Fibroblast of lung (primary cell): Measurements from ENCODE around the gene BABAM2. TPM values are rescaled to one million over a fixed set of nuclear protein-coding genes. Genes with fewer than 3 reads are reported as not detected.

Experiments
- DNase-seq, 2 donors: peaks; one replicate each; pipeline versions ENCODE4 v3.0.0 to v3.0.0-alpha.2; 2010; ENCODE audit warnings: low read depth in 2 of 2
- H2AFZ ChIP-seq: 2 replicates; pipeline ENCODE4 v1.5.1; 2012; ENCODE audit warnings: low read length, control low read depth, inconsistent platforms
- H3K27ac ChIP-seq: 2 replicates; pipeline ENCODE4 v1.5.1; 2011; ENCODE audit warnings: low read length, control low read depth; ENCODE audit not compliant: insufficient read depth
- H3K27me3 ChIP-seq: 2 replicates; pipeline ENCODE4 v1.5.1; 2011; ENCODE audit warnings: mild to moderate bottlenecking, low read length; ENCODE audit not compliant: control insufficient read depth, insufficient read depth
- H3K36me3 ChIP-seq: 2 replicates; pipeline ENCODE4 v1.5.1; 2011; ENCODE audit warnings: low read length; ENCODE audit not compliant: control insufficient read depth, insufficient read depth
- H3K4me1 ChIP-seq: 2 replicates; pipeline ENCODE4 v1.5.1; 2011; ENCODE audit warnings: low read length; ENCODE audit not compliant: control insufficient read depth, insufficient read depth; ENCODE audit errors: extremely low read depth
- H3K4me2 ChIP-seq: 2 replicates; pipeline ENCODE4 v1.5.1; 2011; ENCODE audit warnings: low read length, control low read depth; ENCODE audit not compliant: insufficient read depth; ENCODE audit errors: extremely low read depth
- H3K4me3 ChIP-seq, 4 experiments: fragments of 200-600 bp in 1 of 4; sonication (generic) in 1 of 4; replicated peaks in 1 of 4; 2 replicates each; pipeline ENCODE4 v1.5.1; 2011 to 2016; ENCODE audit warnings: low read length in 4 of 4, low read depth in 3 of 4, mild to moderate bottlenecking in 3 of 4, control low read depth in 2 of 4, inconsistent platforms in 1 of 4, mixed read lengths in 1 of 4; ENCODE audit not compliant: insufficient read depth in 1 of 4; ENCODE audit errors: control extremely low read depth in 1 of 4
- H3K79me2 ChIP-seq: 2 replicates; pipeline ENCODE4 v1.5.1; 2012; ENCODE audit warnings: mild to moderate bottlenecking, low read length, inconsistent platforms; ENCODE audit not compliant: control insufficient read depth, insufficient read depth
- H3K9ac ChIP-seq: 2 replicates; pipeline ENCODE4 v1.5.1; 2011; ENCODE audit warnings: mild to moderate bottlenecking, low read length, control low read depth; ENCODE audit not compliant: insufficient read depth
- H3K9me3 ChIP-seq: 2 replicates; pipeline ENCODE4 v1.5.1; 2012; ENCODE audit warnings: low read depth, low read length; ENCODE audit not compliant: control insufficient read depth, insufficient read depth
- H4K20me1 ChIP-seq: 2 replicates; pipeline ENCODE4 v1.5.1; 2011; ENCODE audit warnings: low read length; ENCODE audit not compliant: control insufficient read depth, insufficient read depth; ENCODE audit errors: extremely low read depth
- EZH2 ChIP-seq: IDR thresholded peaks from 2 replicates; pipeline ENCODE4 v1.5.1; 2012; ENCODE audit warnings: low read length, control low read depth, mild to moderate bottlenecking; ENCODE audit errors: missing control alignments
- polyA plus RNA-seq, 2 donors: library from polyadenylated mRNA; depleted of rRNA in 1 of 2; stranded (reverse) in 1 of 2; unstranded in 1 of 2; fragments of >200 nt; gene quantifications; 2 replicates each; pipeline ENCODE4 v1.2.1, GENCODE V29; 2011 to 2012; ENCODE audit warnings: missing spikeins in 1 of 2
- total RNA-seq: library from RNA; depleted of rRNA; stranded (reverse); fragments of >200 nt; gene quantifications from 2 replicates; pipeline ENCODE4 v1.2.1, GENCODE V29; 2014
- TF ChIP-seq, protein P1 (sequence below), 2 donors: IDR thresholded peaks in 1 of 2; conservative IDR thresholded peaks in 1 of 2; 1 replicate in 1 of 2; 2 replicates in 1 of 2; pipeline ENCODE4 v1.5.1; 2011 to 2012; ENCODE audit warnings: low read length in 2 of 2, control low read depth in 1 of 2, inconsistent platforms in 1 of 2, low read depth in 1 of 2, mild to moderate bottlenecking in 1 of 2

The BABAM2 gene
- total and polyA plus RNA-seq, 2 donors (not counting 1 experiment from before 2014, with no cell fraction given) = 25.6 to 33.4 TPM

- no peaks in the 10 kb centered on the region for H3K27me3 ChIP-seq
- TF ChIP-seq, protein P1, sequence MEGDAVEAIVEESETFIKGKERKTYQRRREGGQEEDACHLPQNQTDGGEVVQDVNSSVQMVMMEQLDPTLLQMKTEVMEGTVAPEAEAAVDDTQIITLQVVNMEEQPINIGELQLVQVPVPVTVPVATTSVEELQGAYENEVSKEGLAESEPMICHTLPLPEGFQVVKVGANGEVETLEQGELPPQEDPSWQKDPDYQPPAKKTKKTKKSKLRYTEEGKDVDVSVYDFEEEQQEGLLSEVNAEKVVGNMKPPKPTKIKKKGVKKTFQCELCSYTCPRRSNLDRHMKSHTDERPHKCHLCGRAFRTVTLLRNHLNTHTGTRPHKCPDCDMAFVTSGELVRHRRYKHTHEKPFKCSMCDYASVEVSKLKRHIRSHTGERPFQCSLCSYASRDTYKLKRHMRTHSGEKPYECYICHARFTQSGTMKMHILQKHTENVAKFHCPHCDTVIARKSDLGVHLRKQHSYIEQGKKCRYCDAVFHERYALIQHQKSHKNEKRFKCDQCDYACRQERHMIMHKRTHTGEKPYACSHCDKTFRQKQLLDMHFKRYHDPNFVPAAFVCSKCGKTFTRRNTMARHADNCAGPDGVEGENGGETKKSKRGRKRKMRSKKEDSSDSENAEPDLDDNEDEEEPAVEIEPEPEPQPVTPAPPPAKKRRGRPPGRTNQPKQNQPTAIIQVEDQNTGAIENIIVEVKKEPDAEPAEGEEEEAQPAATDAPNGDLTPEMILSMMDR (conservative IDR thresholded peaks at IDR 0.05 in 1 of 2, IDR thresholded peaks at IDR 0.05 in 1 of 2; ENCODE audit: low read depth in 1 of 2, low read length in 2 of 2) = no peak
- TF ChIP-seq EZH2 = no peak
- H3K4me1 ChIP-seq = peaks cover 8% of the 10 kb centered on the region
- no peaks in the 10 kb centered on the region for H3K36me3 ChIP-seq
- H3K27ac ChIP-seq = no peak overlapping the region
- H3K4me2 ChIP-seq = peak overlapping the region; percentile 54
- no peak overlapping the region for H3K9ac ChIP-seq
- no peaks in the 10 kb centered on the region for H4K20me1 ChIP-seq
- H2AFZ ChIP-seq = no peak overlapping the region
- H3K79me2 ChIP-seq = no peaks in the 10 kb centered on the region
- no peaks in the 10 kb centered on the region for H3K9me3 ChIP-seq
- DNase-seq = no peak
- peak overlapping the region in 1 of 4 experiments; percentile 39 for H3K4me3 ChIP-seq
These were observed 98.2 kb downstream of the BABAM2 start for GRCh38 chr2:27988718-27989117.

DNA sequence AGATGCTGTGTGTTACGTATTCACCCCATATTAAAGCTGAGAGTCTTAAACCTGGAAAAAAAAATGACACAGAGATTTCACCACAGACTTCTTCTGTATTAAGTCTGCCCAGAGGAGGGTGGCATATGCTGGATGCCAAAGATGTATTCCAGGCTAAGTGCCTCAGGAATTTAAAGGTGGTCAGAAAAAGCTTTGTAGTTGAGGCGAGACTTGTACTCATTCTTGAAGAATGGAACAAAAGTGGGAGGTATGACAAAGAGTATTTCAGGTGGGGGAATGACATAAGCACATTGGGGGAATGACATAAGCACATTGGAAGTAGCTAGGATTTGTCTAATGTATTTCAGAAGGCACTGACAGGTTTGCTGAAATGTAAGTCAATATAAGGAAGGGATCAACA, 98.6 kb downstream of the BABAM2 start:
- no peak overlapping the region for H3K4me2 ChIP-seq
- H3K9me3 ChIP-seq = no peaks in the 10 kb centered on the region
- no peak overlapping the region for H3K4me3 ChIP-seq
- no peaks in the 10 kb centered on the region for H4K20me1 ChIP-seq
- no peak overlapping the region for H2AFZ ChIP-seq
- H3K27me3 ChIP-seq = no peaks in the 10 kb centered on the region
- no peak overlapping the region for H3K9ac ChIP-seq
- H3K27ac ChIP-seq = no peak overlapping the region
- H3K4me1 ChIP-seq = peaks cover 9% of the 10 kb centered on the region
- H3K36me3 ChIP-seq = no peaks in the 10 kb centered on the region
- no peaks in the 10 kb centered on the region for H3K79me2 ChIP-seq
- TF ChIP-seq, protein P1 (conservative IDR thresholded peaks at IDR 0.05 in 1 of 2, IDR thresholded peaks at IDR 0.05 in 1 of 2; ENCODE audit: low read depth in 1 of 2, low read length in 2 of 2) = no peak
- TF ChIP-seq EZH2 = no peak
- peak in 1 of 2 donors; percentile 65 for DNase-seq

- no peaks in the 10 kb centered on the region for H3K79me2 ChIP-seq
- no peaks in the 10 kb centered on the region for H4K20me1 ChIP-seq
- DNase-seq = peak in 1 of 2 donors; percentile 86
- no peak overlapping the region for H3K9ac ChIP-seq
- TF ChIP-seq, protein P1 (conservative IDR thresholded peaks at IDR 0.05 in 1 of 2, IDR thresholded peaks at IDR 0.05 in 1 of 2; ENCODE audit: low read depth in 1 of 2, low read length in 2 of 2) = no peak
- TF ChIP-seq EZH2 = no peak
- H3K4me1 ChIP-seq = peaks cover 9% of the 10 kb centered on the region
- no peaks in the 10 kb centered on the region for H3K27me3 ChIP-seq
- no peak overlapping the region for H2AFZ ChIP-seq
- no peak overlapping the region for H3K4me3 ChIP-seq
- H3K27ac ChIP-seq = no peak overlapping the region
- no peaks in the 10 kb centered on the region for H3K9me3 ChIP-seq
- H3K4me2 ChIP-seq = no peak overlapping the region
- H3K36me3 ChIP-seq = no peaks in the 10 kb centered on the region
These were observed 99.6 kb downstream of the BABAM2 start for GRCh38 chr2:27990030-27990590.
